HEK293 (cell line): ENCODE measurements around the gene EPOP.

Source experiments
- GFI1B ChIP-seq: fragments of 450-650 bp; formaldehyde crosslinking; IDR thresholded peaks from 2 replicates; pipeline ENCODE4 v1.5.1; 2016; ENCODE audit warnings: missing biosample characterization, missing genetic modification characterization
- KLF7 ChIP-seq: fragments of 450-650 bp; formaldehyde crosslinking; IDR thresholded peaks from 2 replicates; pipeline ENCODE4 v1.5.1; 2016; ENCODE audit warnings: missing biosample characterization, missing genetic modification characterization, borderline replicate concordance
- MYNN ChIP-seq: fragments of 450-650 bp; formaldehyde crosslinking; IDR thresholded peaks from 2 replicates; pipeline ENCODE4 v1.5.1; 2016; ENCODE audit warnings: missing biosample characterization, missing genetic modification characterization, borderline replicate concordance
- RBAK ChIP-seq: fragments of 450-650 bp; formaldehyde crosslinking; IDR thresholded peaks from 2 replicates; pipeline ENCODE4 v1.5.1; 2016; ENCODE audit warnings: missing biosample characterization, missing genetic modification characterization
- REPIN1 ChIP-seq: fragments of 450-650 bp; formaldehyde crosslinking; IDR thresholded peaks from 2 replicates; pipeline ENCODE4 v1.5.1; 2017; ENCODE audit warnings: missing biosample characterization, missing genetic modification characterization, low read depth
- SP3 ChIP-seq: fragments of 450-650 bp; formaldehyde crosslinking; IDR thresholded peaks from 2 replicates; pipeline ENCODE4 v1.5.1; 2016; ENCODE audit warnings: missing biosample characterization, missing genetic modification characterization
- ZBTB11 ChIP-seq: fragments of 450-650 bp; formaldehyde crosslinking; conservative IDR thresholded peaks from 2 replicates; pipeline ENCODE4 v1.5.1; 2016; ENCODE audit warnings: low read depth, missing biosample characterization, missing genetic modification characterization
- ZBTB21 ChIP-seq: fragments of 450-650 bp; formaldehyde crosslinking; IDR thresholded peaks from 2 replicates; pipeline ENCODE4 v1.5.1; 2017; ENCODE audit warnings: missing biosample characterization, missing genetic modification characterization
- ZNF140 ChIP-seq: fragments of 450-650 bp; formaldehyde crosslinking; IDR thresholded peaks from 2 replicates; pipeline ENCODE4 v1.5.1; 2016; ENCODE audit warnings: missing biosample characterization, missing genetic modification characterization
- ZNF169 ChIP-seq: fragments of 450-650 bp; formaldehyde crosslinking; IDR thresholded peaks from 2 replicates; pipeline ENCODE4 v1.5.1; 2016; ENCODE audit warnings: missing biosample characterization, missing genetic modification characterization
- ZNF19 ChIP-seq: fragments of 450-650 bp; formaldehyde crosslinking; IDR thresholded peaks from 2 replicates; pipeline ENCODE4; 2016; ENCODE audit warnings: missing biosample characterization, missing genetic modification characterization, low read depth
- ZNF211 ChIP-seq: fragments of 450-650 bp; formaldehyde crosslinking; IDR thresholded peaks from 2 replicates; pipeline ENCODE4 v1.5.1; 2016; ENCODE audit warnings: low read depth, missing biosample characterization, missing genetic modification characterization
- ZNF221 ChIP-seq: fragments of 450-650 bp; formaldehyde crosslinking; IDR thresholded peaks from 2 replicates; pipeline ENCODE4 v1.5.1; 2017; ENCODE audit warnings: missing biosample characterization, missing genetic modification characterization, borderline replicate concordance
- ZNF398 ChIP-seq: fragments of 450-650 bp; formaldehyde crosslinking; IDR thresholded peaks from 2 replicates; pipeline ENCODE4 v1.5.1; 2017; ENCODE audit warnings: missing biosample characterization, missing genetic modification characterization
- ZNF518A ChIP-seq: fragments of 450-650 bp; formaldehyde crosslinking; conservative IDR thresholded peaks from 2 replicates; pipeline ENCODE4 v1.5.1; 2016; ENCODE audit warnings: low read depth, missing biosample characterization, missing genetic modification characterization
- ZNF530 ChIP-seq: fragments of 450-650 bp; formaldehyde crosslinking; IDR thresholded peaks from 2 replicates; pipeline ENCODE4 v1.5.1; 2016; ENCODE audit warnings: low read depth, missing biosample characterization, missing genetic modification characterization
- ZNF555 ChIP-seq: fragments of 450-650 bp; formaldehyde crosslinking; conservative IDR thresholded peaks from 2 replicates; pipeline ENCODE4 v1.5.1; 2017; ENCODE audit warnings: missing biosample characterization, mild to moderate bottlenecking, missing genetic modification characterization, inconsistent platforms
- ZNF560 ChIP-seq: fragments of 450-650 bp; formaldehyde crosslinking; IDR thresholded peaks from 2 replicates; pipeline ENCODE4 v1.5.1; 2017; ENCODE audit warnings: missing biosample characterization, missing genetic modification characterization, borderline replicate concordance
- ZNF585B ChIP-seq: fragments of 450-650 bp; formaldehyde crosslinking; IDR thresholded peaks from 2 replicates; pipeline ENCODE4 v1.5.1; 2016; ENCODE audit warnings: missing biosample characterization, missing genetic modification characterization
- ZNF600 ChIP-seq: fragments of 450-650 bp; formaldehyde crosslinking; IDR thresholded peaks from 2 replicates; pipeline ENCODE4 v1.5.1; 2016; ENCODE audit warnings: missing biosample characterization, missing genetic modification characterization
- ZNF623 ChIP-seq: fragments of 450-650 bp; formaldehyde crosslinking; IDR thresholded peaks from 2 replicates; pipeline ENCODE4 v1.5.1; 2016; ENCODE audit warnings: missing biosample characterization, missing genetic modification characterization
- ZNF629 ChIP-seq: fragments of 450-650 bp; formaldehyde crosslinking; IDR thresholded peaks from 2 replicates; pipeline ENCODE4 v1.5.1; 2017; ENCODE audit warnings: missing biosample characterization, missing genetic modification characterization
- ZNF677 ChIP-seq: fragments of 450-650 bp; IDR thresholded peaks from 2 replicates; pipeline ENCODE4 v1.5.0; 2018; ENCODE audit warnings: missing biosample characterization, mild to moderate bottlenecking, missing genetic modification characterization, moderate library complexity
- TF ChIP-seq, protein P1 (sequence below): fragments of 450-650 bp; formaldehyde crosslinking; IDR thresholded peaks from 2 replicates; pipeline ENCODE4 v1.5.1; 2016; ENCODE audit warnings: missing biosample characterization, missing genetic modification characterization

The EPOP gene

DNA sequence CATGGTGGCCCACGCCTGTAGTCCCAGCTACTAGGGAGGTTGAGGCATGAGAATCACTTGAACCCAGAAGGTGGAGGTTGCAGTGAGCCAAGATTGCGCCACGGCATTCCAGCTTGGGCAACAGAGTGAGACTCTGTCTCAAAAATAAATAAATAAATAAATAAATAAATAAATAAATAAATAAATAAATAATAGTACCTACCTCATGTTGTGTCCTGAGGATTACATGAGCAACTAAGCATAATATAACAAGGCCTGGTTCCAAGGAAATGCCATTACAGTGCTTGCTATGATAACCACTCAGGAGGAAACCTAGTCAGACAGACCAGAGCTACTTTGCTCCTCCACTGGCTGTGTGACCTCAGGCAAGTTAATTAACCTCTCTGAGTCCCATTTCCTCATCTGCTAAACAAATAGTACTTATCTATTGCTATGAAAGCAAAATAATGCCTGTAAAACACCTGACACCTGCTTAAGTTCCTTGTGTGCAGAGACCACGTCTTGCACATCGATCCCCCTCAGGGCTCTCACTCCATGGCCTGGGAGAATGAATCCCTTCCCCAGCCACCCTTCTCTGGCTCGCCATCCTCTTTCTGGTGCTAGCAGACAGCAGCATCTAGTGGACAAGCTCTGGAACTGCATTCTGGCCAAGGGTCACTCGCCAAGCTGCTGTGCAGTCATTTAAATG is 7.5 kb downstream of the EPOP start (continued):
- TF ChIP-seq, protein P1, sequence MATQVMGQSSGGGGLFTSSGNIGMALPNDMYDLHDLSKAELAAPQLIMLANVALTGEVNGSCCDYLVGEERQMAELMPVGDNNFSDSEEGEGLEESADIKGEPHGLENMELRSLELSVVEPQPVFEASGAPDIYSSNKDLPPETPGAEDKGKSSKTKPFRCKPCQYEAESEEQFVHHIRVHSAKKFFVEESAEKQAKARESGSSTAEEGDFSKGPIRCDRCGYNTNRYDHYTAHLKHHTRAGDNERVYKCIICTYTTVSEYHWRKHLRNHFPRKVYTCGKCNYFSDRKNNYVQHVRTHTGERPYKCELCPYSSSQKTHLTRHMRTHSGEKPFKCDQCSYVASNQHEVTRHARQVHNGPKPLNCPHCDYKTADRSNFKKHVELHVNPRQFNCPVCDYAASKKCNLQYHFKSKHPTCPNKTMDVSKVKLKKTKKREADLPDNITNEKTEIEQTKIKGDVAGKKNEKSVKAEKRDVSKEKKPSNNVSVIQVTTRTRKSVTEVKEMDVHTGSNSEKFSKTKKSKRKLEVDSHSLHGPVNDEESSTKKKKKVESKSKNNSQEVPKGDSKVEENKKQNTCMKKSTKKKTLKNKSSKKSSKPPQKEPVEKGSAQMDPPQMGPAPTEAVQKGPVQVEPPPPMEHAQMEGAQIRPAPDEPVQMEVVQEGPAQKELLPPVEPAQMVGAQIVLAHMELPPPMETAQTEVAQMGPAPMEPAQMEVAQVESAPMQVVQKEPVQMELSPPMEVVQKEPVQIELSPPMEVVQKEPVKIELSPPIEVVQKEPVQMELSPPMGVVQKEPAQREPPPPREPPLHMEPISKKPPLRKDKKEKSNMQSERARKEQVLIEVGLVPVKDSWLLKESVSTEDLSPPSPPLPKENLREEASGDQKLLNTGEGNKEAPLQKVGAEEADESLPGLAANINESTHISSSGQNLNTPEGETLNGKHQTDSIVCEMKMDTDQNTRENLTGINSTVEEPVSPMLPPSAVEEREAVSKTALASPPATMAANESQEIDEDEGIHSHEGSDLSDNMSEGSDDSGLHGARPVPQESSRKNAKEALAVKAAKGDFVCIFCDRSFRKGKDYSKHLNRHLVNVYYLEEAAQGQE, result peak; percentile 84
- peak; percentile 17; the same call in 1 of the 2 replicates for TF ChIP-seq ZNF585B (tag by site-specific recombination)
- peak; percentile 79 for TF ChIP-seq RBAK (tag by site-specific recombination)
- TF ChIP-seq ZNF560 (tag by site-specific recombination), result peak; percentile 96
- peak; percentile 88 for TF ChIP-seq ZNF623 (tag by site-specific recombination)
- peak; percentile 78; the same call in 1 of the 2 replicates for TF ChIP-seq KLF7
- peak; percentile 87 for TF ChIP-seq ZNF530 (tag by site-specific recombination)
- peak; percentile 98 for TF ChIP-seq ZNF19 (tag by site-specific recombination)
- TF ChIP-seq ZBTB21 (tag by site-specific recombination), result peak; percentile 75
- peak; percentile 98 for TF ChIP-seq ZNF518A (tag by site-specific recombination)
- peak; percentile 59; the same call in 1 of the 2 replicates for TF ChIP-seq ZNF221 (tag by site-specific recombination)
- no peak for TF ChIP-seq ZNF398 (tag by site-specific recombination)
- no peak for TF ChIP-seq ZNF600
- TF ChIP-seq ZBTB11, result peak; percentile 87
- no peak for TF ChIP-seq ZNF169
- peak; percentile 55; the same call in 1 of the 2 replicates for TF ChIP-seq GFI1B (tag by site-specific recombination)
- 0 out of 2 replicates have a peak, but pooled peaks have one; percentile 41 for TF ChIP-seq ZNF211
- no peak for TF ChIP-seq ZNF677 (tag by site-specific recombination)
- TF ChIP-seq REPIN1 (tag by site-specific recombination), result 0 out of 2 replicates have a peak, but pooled peaks have one; percentile 54
- TF ChIP-seq MYNN (tag by site-specific recombination), result peak; percentile 65; the same call in 1 of the 2 replicates
- TF ChIP-seq ZNF629 (tag by site-specific recombination), result peak; percentile 72
- peak; percentile 96 for TF ChIP-seq ZNF140
- TF ChIP-seq ZNF555 (tag by site-specific recombination), result peak; percentile 99
- TF ChIP-seq SP3, result peak; percentile 46; the same call in 1 of the 2 replicates
